GM10266 (cell line): ENCODE data around the gene SYT7.

Experiments
- DNase-seq: peaks from one replicate; pipeline ENCODE4 v3.0.0; 2012; ENCODE audit errors: extremely low spot score
- CTCF ChIP-seq: IDR thresholded peaks from 2 replicates; pipeline ENCODE4 v1.5.1; 2012; ENCODE audit warnings: mild to moderate bottlenecking, low read depth; ENCODE audit not compliant: control insufficient read depth, insufficient read depth; ENCODE audit errors: missing control alignments

Gene SYT7

GRCh38 chr11:61626580-61627380 is 45.9 kb upstream of the SYT7 start:
- no peak for TF ChIP-seq CTCF
- DNase-seq = no peak

DNA sequence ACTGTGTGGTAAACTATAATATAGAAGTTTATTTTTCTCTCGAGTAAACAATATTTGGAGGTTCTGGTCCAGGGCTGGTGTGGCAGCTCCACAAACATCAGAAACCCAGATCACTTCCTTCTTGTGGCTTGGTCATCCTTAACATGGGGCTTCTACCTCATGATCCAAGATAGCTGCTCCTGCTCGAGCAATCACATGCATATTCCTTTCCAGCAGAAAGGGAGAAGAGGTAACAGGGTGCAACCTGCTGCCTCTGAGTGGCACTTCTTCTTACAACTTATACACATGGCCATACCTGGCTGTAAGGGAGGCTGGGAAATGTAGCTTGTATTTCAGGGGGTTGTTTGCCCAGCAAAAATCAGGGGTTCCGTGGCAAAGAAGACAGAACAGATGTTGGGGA is 44.6 kb upstream of the SYT7 start:
- DNase-seq = no peak
- no peak for TF ChIP-seq CTCF

- TF ChIP-seq CTCF = no peak
- no peak for DNase-seq
Measured at GRCh38 chr11:61621917-61622585, 41.2 kb upstream of the SYT7 start.

GRCh38 chr11:61619471-61620226 is 38.8 kb upstream of the SYT7 start:
- DNase-seq = no peak
- no peak for TF ChIP-seq CTCF

- TF ChIP-seq CTCF = no peak
- no peak for DNase-seq
Measured at GRCh38 chr11:61618978-61619377, 38.1 kb upstream of the SYT7 start.

DNA sequence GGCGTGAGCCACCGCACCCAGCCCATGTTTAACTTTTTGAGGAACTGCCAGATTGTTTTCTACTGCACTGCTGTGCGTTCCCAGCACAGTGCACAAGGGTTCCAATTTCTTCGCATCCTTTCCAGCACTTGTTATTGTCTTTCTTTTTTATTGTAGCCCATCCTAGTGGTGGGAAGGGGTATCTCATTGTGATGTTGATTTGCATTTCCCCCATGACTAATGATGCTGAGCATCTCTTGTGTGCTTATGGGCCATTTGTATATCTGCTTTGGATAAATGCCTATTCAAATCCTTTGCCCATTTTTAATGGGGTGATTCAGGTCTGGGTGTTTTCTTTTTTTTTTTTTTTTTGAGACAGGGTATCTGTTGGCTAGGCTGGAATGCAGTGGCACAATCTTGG is 36.6 kb upstream of the SYT7 start:
- TF ChIP-seq CTCF = no peak
- no peak for DNase-seq
